CD4-positive, alpha-beta T cell treated with Interleukin-1 beta for 1 hour (primary cell): Measurements from ENCODE around the gene HOXD13.

ENCODE experiments used
- DNase-seq, 2 donors: peaks; one replicate each; pipeline ENCODE4 v3.0.0-alpha.2; 2020 to 2022

Gene HOXD13

GRCh38 chr2:176107731-176108181 lies 15.2 kb downstream of the HOXD13 start:
- no peak for DNase-seq

- no peak for DNase-seq
Measured at GRCh38 chr2:176109192-176109901, 16.8 kb downstream of the HOXD13 start.

GRCh38 chr2:176109946-176110345 lies 17.4 kb downstream of the HOXD13 start:
- DNase-seq: no peak

GRCh38 chr2:176110415-176111308 lies 18.1 kb downstream of the HOXD13 start:
- no peak for DNase-seq

- no peak for DNase-seq
Measured at GRCh38 chr2:176111309-176111663, 18.8 kb downstream of the HOXD13 start.

GRCh38 chr2:176111846-176112374 lies 19.4 kb downstream of the HOXD13 start:
- no peak for DNase-seq

GRCh38 chr2:176112375-176113302 lies 20.1 kb downstream of the HOXD13 start:
- no peak for DNase-seq

- no peak for DNase-seq
Measured at GRCh38 chr2:176114120-176114929, 21.8 kb downstream of the HOXD13 start.

GRCh38 chr2:176114930-176115625 lies 22.6 kb downstream of the HOXD13 start:
- DNase-seq: no peak

- no peak for DNase-seq
Measured at GRCh38 chr2:176115883-176116813, 23.6 kb downstream of the HOXD13 start, which contains the start of gene HOXD10. Gene HOXD10, plus strand, starts transcription at chr2:176116778. Its CDS starts 56 bp downstream, at chr2:176116834.

GRCh38 chr2:176117162-176117822 lies 24.8 kb downstream of the HOXD13 start:
- DNase-seq: no peak

GRCh38 chr2:176117823-176118371 lies 25.4 kb downstream of the HOXD13 start:
- no peak for DNase-seq

GRCh38 chr2:176118601-176119339 lies 26.2 kb downstream of the HOXD13 start:
- no peak for DNase-seq

GRCh38 chr2:176120364-176121189 lies 28.1 kb downstream of the HOXD13 start:
- no peak for DNase-seq

GRCh38 chr2:176121190-176122051 lies 28.9 kb downstream of the HOXD13 start:
- DNase-seq: no peak

GRCh38 chr2:176122052-176122682 lies 29.6 kb downstream of the HOXD13 start:
- DNase-seq: no peak
